ENCODE results near the gene STUM. TPM values are rescaled to one million over a fixed set of nuclear protein-coding genes. Genes with fewer than 3 reads are reported as not detected.

The STUM gene
- total RNA-seq, 3 donors from 2014 or later, result 1.1 to 7.2 (median 2.2) TPM

- intact Hi-C loops (cut with DNase I; ENCODE audit: low total_unique reads), result loop anchor here (10.0 kb wide), 1 partner anchor 63 kb away; no protein-coding TSS in a partner anchor
- no peak for DNase-seq (ENCODE audit: low spot score in 2 of 2)
- H3K27ac ChIP-seq, result peak overlapping the region in 1 of 2 donors; percentile 38
Observed at GRCh38 chr1:226541631-226542622, 6.6 kb upstream of the STUM start.

DNA sequence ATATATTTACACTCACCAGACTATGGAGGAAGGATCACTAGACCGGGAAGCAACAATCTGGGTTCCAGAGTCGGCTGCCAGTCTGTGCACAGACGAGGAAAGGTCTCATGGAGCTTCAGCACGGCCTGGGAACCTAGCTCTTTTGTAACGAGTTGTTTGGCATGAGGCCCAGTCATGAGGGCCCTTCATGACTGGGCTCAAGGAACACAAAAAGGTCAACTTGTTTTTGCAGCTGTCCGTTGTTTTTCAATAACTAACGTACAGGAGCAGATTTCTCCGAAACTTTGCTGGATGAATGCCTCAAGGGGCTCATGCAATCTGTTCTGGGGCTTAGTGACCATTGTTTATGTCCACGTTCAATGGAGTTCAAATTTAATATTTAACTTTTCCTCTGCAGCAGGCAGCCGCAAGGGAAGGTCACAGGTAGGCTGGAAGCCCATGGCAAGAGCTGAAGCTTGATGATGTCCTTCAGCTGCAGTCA lies 5.9 kb upstream of the STUM start:
- H3K9me3 ChIP-seq, result no peaks in the 10 kb centered on the region
- no peaks in the 10 kb centered on the region for H3K27me3 ChIP-seq
- no peak overlapping the region for H3K4me3 ChIP-seq
- intact Hi-C loops (cut with DNase I; ENCODE audit: low total_unique reads), result loop anchor here (10.0 kb wide), 1 partner anchor 62 kb away; no protein-coding TSS in a partner anchor
- H3K27ac ChIP-seq, result no peak overlapping the region
- no peaks in the 10 kb centered on the region for H3K4me1 ChIP-seq
- H3K36me3 ChIP-seq, result no peaks in the 10 kb centered on the region
- no peak for TF ChIP-seq POLR2AphosphoS5 (IDR thresholded peaks at IDR 0.05)
- TF ChIP-seq, protein P1, sequence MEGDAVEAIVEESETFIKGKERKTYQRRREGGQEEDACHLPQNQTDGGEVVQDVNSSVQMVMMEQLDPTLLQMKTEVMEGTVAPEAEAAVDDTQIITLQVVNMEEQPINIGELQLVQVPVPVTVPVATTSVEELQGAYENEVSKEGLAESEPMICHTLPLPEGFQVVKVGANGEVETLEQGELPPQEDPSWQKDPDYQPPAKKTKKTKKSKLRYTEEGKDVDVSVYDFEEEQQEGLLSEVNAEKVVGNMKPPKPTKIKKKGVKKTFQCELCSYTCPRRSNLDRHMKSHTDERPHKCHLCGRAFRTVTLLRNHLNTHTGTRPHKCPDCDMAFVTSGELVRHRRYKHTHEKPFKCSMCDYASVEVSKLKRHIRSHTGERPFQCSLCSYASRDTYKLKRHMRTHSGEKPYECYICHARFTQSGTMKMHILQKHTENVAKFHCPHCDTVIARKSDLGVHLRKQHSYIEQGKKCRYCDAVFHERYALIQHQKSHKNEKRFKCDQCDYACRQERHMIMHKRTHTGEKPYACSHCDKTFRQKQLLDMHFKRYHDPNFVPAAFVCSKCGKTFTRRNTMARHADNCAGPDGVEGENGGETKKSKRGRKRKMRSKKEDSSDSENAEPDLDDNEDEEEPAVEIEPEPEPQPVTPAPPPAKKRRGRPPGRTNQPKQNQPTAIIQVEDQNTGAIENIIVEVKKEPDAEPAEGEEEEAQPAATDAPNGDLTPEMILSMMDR (IDR thresholded peaks at IDR 0.05), result no peak
- TF ChIP-seq POLR2A (IDR thresholded peaks at IDR 0.05), result no peak
- no peak for DNase-seq (ENCODE audit: low spot score in 2 of 2)

More at GRCh38 chr1:226541631-226542622, 6.6 kb upstream of the STUM start:
- no peaks in the 10 kb centered on the region for H3K27me3 ChIP-seq
- TF ChIP-seq POLR2AphosphoS5 (IDR thresholded peaks at IDR 0.05) (no peak), POLR2A (IDR thresholded peaks at IDR 0.05) (no peak)
- TF ChIP-seq, protein P1 (IDR thresholded peaks at IDR 0.05), result no peak
- no peaks in the 10 kb centered on the region for H3K9me3 ChIP-seq
- H3K4me3 ChIP-seq, result no peak overlapping the region
- H3K4me1 ChIP-seq, result no peaks in the 10 kb centered on the region
- no peaks in the 10 kb centered on the region for H3K36me3 ChIP-seq

DNA sequence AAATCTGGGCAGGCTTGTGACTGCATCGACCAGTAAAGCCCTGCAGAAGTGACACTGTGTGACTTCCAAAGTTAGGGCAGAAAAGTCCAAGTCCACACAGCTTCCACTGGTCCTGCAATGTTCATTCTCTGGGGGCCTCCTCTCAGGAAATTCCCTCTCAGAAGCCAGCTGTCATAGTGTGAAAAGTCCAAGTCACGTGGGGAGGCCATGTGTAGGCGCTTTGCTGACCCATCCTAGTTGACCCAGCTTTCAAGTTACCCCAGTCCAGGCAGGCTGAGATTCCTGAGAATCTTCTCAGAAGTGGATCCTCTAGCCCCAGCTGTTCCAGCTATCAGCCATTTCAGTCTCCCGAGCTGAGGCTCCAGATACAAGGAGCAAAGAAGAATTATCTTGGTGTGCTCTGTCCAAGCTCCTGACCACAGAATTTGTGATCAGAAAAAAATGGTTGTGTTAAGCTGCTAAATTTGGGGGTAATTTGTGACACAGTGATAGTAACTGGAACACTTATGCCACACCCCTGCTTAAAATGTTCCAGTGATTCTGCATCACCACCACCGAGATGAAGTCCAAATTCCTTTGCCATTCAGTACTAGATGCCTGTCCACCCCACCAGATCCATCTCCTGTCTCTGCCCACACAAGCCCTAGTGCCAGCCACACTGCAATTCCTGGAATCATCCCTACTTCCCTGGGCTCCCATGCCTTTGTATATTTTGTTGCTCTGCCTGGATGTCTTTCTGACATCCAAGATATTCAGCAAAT lies 2.5 kb upstream of the STUM start:
- Histone ChIP-seq H3K4me3 (no peak overlapping the region), H3K27ac (peak overlapping the region in 1 of 2 donors; percentile 68), H3K27me3 (peaks cover 0 to 4% of the 10 kb centered on the region in 2 donors), H3K36me3 (no peaks in the 10 kb centered on the region), H3K9me3 (no peaks in the 10 kb centered on the region), H3K4me1 (peaks cover 0 to 8% of the 10 kb centered on the region in 2 donors)
- no peak for DNase-seq (ENCODE audit: low spot score in 2 of 2)
- TF ChIP-seq, protein P1 (IDR thresholded peaks at IDR 0.05), result no peak
- TF ChIP-seq POLR2A (IDR thresholded peaks at IDR 0.05) (no peak), POLR2AphosphoS5 (IDR thresholded peaks at IDR 0.05) (no peak)
- intact Hi-C loops (cut with DNase I; ENCODE audit: low total_unique reads), result loop anchor here (10.0 kb wide), 1 partner anchor 59 kb away; no protein-coding TSS in a partner anchor

GRCh38 chr1:226546926-226547325 lies 1.6 kb upstream of the STUM start:
- no peaks in the 10 kb centered on the region for H3K9me3 ChIP-seq
- peak overlapping the region in 1 of 2 donors; percentile 68 for H3K27ac ChIP-seq
- no peak for DNase-seq (ENCODE audit: low spot score in 2 of 2)
- H3K27me3 ChIP-seq, result peaks cover 0 to 4% of the 10 kb centered on the region in 2 donors
- H3K4me1 ChIP-seq, result peaks cover 0 to 8% of the 10 kb centered on the region in 2 donors
- H3K36me3 ChIP-seq, result no peaks in the 10 kb centered on the region
- TF ChIP-seq, protein P1 (IDR thresholded peaks at IDR 0.05), result no peak
- TF ChIP-seq POLR2AphosphoS5 (IDR thresholded peaks at IDR 0.05) (no peak), POLR2A (IDR thresholded peaks at IDR 0.05) (no peak)
- intact Hi-C loops (cut with DNase I; ENCODE audit: low total_unique reads), result loop anchor here (10.0 kb wide), 1 partner anchor 58 kb away; no protein-coding TSS in a partner anchor
- no peak overlapping the region for H3K4me3 ChIP-seq
